Uterus (tissue), 4 donors: ENCODE data around the gene UBL7. TPM values are rescaled to one million over a fixed set of nuclear protein-coding genes. Genes with fewer than 3 reads are reported as not detected.

ENCODE experiments used
- DNase-seq, 2 donors: peaks; one replicate each; pipeline ENCODE4 v3.0.0-alpha.2; 2019 to 2020
- H3K27ac ChIP-seq, 2 donors: fragments of 200-600 bp; sonication (generic); 1 replicate in 1 of 2; 2 replicates in 1 of 2; pipeline ENCODE4 v1.5.1; 2016 to 2018
- H3K27me3 ChIP-seq, 2 donors: fragments of 200-600 bp; sonication (generic); one replicate each; pipeline ENCODE4 v1.5.1; 2018 to 2019; ENCODE audit warnings: control low read depth in 1 of 2
- H3K36me3 ChIP-seq, 2 donors: fragments of 200-600 bp; sonication (generic); one replicate each; pipeline ENCODE4 v1.5.1; 2019; ENCODE audit warnings: control low read depth in 1 of 2
- H3K4me1 ChIP-seq, 2 donors: fragments of 200-600 bp; sonication (generic); one replicate each; pipeline ENCODE4 v1.5.1; 2018 to 2019; ENCODE audit warnings: control low read depth in 1 of 2
- H3K4me3 ChIP-seq, 2 donors: fragments of 200-600 bp; sonication (generic); 1 replicate in 1 of 2; 2 replicates in 1 of 2; pipeline ENCODE4 v1.5.1; 2018 to 2019; ENCODE audit warnings: mild to moderate bottlenecking in 1 of 2
- H3K9me3 ChIP-seq, 2 donors: fragments of 200-600 bp; sonication (generic); one replicate each; pipeline ENCODE4 v1.5.1; 2019; ENCODE audit warnings: control low read depth in 1 of 2
- POLR2A ChIP-seq, 2 donors: fragments of 450-650 bp; IDR thresholded peaks; one replicate each; pipeline ENCODE4 v1.6.1; 2016; ENCODE audit warnings: antibody characterized with exemption in 2 of 2, mild to moderate bottlenecking in 1 of 2, moderate library complexity in 1 of 2
- intact Hi-C: fragments of 100-400 bp; cut with DNase I; formaldehyde crosslinking; loops from one replicate; pipeline ENCODE4 v1.15.1; 2023; ENCODE audit warnings: low total_unique reads
- total RNA-seq, 4 donors: library from RNA; depleted of rRNA in 3 of 4; stranded (reverse); fragments of >200 nt in 3 of 4; gene quantifications; one replicate each; pipeline versions ENCODE4 v1.1.0 to v1.2.4, GENCODE V29; 2014 to 2023
- TF ChIP-seq, protein P1 (sequence below), 4 experiments: fragments of 200-600 bp in 2 of 4; fragments of 450-650 bp in 2 of 4; sonication (generic) in 2 of 4; IDR thresholded peaks; one replicate each; pipeline ENCODE4 v1.5.1; 2016 to 2019; ENCODE audit warnings: antibody characterized with exemption in 4 of 4, mild to moderate bottlenecking in 2 of 4, moderate library complexity in 1 of 4
- donor health status: DM: yes; HTN: yes; CAD: no.

Gene UBL7
- total RNA-seq, 4 donors from 2014 or later: 15.4 to 60.6 (median 35.7) TPM

GRCh38 chr15:74504418-74504817, 43.5 kb upstream of the UBL7 start:
- DNase-seq: no peak
- Histone ChIP-seq H3K27ac (no peak overlapping the region), H3K9me3 (no peaks in the 10 kb centered on the region), H3K4me1 (no peaks in the 10 kb centered on the region), H3K36me3 (no peaks in the 10 kb centered on the region), H3K4me3 (no peak overlapping the region), H3K27me3 (no peaks in the 10 kb centered on the region)
- intact Hi-C loops: no loop called here
- TF ChIP-seq, protein P1, sequence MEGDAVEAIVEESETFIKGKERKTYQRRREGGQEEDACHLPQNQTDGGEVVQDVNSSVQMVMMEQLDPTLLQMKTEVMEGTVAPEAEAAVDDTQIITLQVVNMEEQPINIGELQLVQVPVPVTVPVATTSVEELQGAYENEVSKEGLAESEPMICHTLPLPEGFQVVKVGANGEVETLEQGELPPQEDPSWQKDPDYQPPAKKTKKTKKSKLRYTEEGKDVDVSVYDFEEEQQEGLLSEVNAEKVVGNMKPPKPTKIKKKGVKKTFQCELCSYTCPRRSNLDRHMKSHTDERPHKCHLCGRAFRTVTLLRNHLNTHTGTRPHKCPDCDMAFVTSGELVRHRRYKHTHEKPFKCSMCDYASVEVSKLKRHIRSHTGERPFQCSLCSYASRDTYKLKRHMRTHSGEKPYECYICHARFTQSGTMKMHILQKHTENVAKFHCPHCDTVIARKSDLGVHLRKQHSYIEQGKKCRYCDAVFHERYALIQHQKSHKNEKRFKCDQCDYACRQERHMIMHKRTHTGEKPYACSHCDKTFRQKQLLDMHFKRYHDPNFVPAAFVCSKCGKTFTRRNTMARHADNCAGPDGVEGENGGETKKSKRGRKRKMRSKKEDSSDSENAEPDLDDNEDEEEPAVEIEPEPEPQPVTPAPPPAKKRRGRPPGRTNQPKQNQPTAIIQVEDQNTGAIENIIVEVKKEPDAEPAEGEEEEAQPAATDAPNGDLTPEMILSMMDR (IDR thresholded peaks at IDR 0.05): no peak
- TF ChIP-seq POLR2A (IDR thresholded peaks at IDR 0.05): no peak

DNA sequence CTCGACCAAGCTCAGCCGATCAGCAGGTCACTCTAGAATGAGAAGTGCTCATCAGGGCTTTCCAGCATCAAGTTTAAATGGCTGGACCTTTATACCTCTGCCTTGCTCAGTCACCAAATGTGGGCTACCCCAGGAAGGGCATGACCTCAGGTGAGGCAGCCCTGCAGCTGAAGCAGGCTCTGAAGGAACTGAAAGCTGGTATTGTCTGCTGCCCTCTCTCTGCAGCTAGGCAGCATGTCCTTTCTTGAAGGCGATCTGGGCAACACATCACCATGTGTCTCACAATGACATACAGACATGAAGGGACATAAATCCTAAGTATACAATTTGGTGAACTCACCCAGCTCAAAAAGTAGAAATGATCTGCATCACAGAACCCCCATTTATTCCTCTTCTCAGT, 41.3 kb upstream of the UBL7 start:
- H3K27me3 ChIP-seq: no peaks in the 10 kb centered on the region
- TF ChIP-seq, protein P1 (IDR thresholded peaks at IDR 0.05): no peak
- no peak for TF ChIP-seq POLR2A (IDR thresholded peaks at IDR 0.05)
- no peak overlapping the region for H3K27ac ChIP-seq
- intact Hi-C loops: no loop called here
- no peaks in the 10 kb centered on the region for H3K9me3 ChIP-seq
- H3K4me3 ChIP-seq: no peak overlapping the region
- H3K4me1 ChIP-seq: no peaks in the 10 kb centered on the region
- DNase-seq: no peak
- no peaks in the 10 kb centered on the region for H3K36me3 ChIP-seq

DNA sequence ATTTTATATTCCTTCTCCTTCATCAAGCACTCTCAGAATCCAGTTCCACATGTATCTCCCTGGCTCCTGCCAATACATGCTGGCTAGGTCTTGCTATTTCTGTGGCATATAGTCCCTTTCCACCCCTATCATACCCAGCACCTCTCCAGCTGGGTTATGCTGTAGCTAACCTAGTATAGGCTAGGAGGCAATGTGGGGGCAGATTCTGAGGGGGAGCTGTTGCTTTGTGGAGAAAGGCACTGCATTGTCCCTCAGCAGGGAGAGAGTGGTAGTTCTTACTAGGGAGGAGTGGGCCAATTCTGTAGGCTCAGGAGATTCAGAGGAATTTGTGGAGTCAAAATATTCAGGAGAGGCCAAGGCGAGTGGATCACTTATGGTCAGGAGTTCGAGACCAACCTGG, 39.4 kb upstream of the UBL7 start:
- H3K27ac ChIP-seq: no peak overlapping the region
- TF ChIP-seq, protein P1 (IDR thresholded peaks at IDR 0.05): no peak
- no peak for TF ChIP-seq POLR2A (IDR thresholded peaks at IDR 0.05)

GRCh38 chr15:74499366-74499765, 38.4 kb upstream of the UBL7 start:
- no peak for TF ChIP-seq POLR2A (IDR thresholded peaks at IDR 0.05)
- TF ChIP-seq, protein P1 (IDR thresholded peaks at IDR 0.05): no peak
- Histone ChIP-seq H3K4me1 (no peaks in the 10 kb centered on the region), H3K9me3 (no peaks in the 10 kb centered on the region)

More for the DNA sequence above, 39.4 kb upstream of the UBL7 start:
- no peak for DNase-seq
- no peaks in the 10 kb centered on the region for H3K36me3 ChIP-seq
- no peak overlapping the region for H3K4me3 ChIP-seq
- no peaks in the 10 kb centered on the region for H3K4me1 ChIP-seq
- H3K9me3 ChIP-seq: no peaks in the 10 kb centered on the region
- H3K27me3 ChIP-seq: no peaks in the 10 kb centered on the region
- intact Hi-C loops: no loop called here

DNA sequence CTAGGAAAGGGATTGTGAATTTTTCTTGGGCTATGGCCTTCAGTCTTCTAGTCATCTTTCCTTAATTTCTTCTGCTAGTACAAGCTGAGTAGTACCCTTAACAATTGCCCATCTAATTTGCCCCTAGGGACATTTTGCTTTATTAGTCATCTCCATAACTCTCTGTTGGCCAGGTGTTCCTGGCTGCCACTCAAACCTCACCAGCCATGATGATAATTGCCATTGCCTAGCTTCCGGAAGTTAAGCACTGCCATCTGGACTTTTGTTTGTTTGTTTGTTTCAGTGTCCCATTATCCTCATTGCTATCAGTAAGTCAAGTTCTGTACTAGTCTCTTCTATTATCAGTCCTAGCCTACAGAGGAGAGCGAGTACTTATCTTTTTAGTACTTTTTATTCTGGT, 36.6 kb upstream of the UBL7 start:
- no peaks in the 10 kb centered on the region for H3K27me3 ChIP-seq
- H3K9me3 ChIP-seq: no peaks in the 10 kb centered on the region
- H3K36me3 ChIP-seq: no peaks in the 10 kb centered on the region
- no peak for DNase-seq
- no peak overlapping the region for H3K4me3 ChIP-seq
- intact Hi-C loops: no loop called here
- no peak overlapping the region for H3K27ac ChIP-seq
- H3K4me1 ChIP-seq: no peaks in the 10 kb centered on the region
- TF ChIP-seq POLR2A (IDR thresholded peaks at IDR 0.05): no peak
- TF ChIP-seq, protein P1 (IDR thresholded peaks at IDR 0.05): no peak

More at GRCh38 chr15:74499366-74499765, 38.4 kb upstream of the UBL7 start:
- Histone ChIP-seq H3K4me3 (no peak overlapping the region), H3K36me3 (no peaks in the 10 kb centered on the region), H3K27me3 (no peaks in the 10 kb centered on the region), H3K27ac (no peak overlapping the region)
- DNase-seq: no peak
- intact Hi-C loops: no loop called here
